GM13977 (cell line): ENCODE data around the gene C16orf96.

ENCODE experiments used
- DNase-seq: peaks from one replicate; pipeline ENCODE4 v3.0.0; 2012; ENCODE audit warnings: low spot score
- CTCF ChIP-seq: IDR thresholded peaks from 2 replicates; pipeline ENCODE4 v1.5.1; 2012; ENCODE audit warnings: mild to moderate bottlenecking, control low read depth; ENCODE audit not compliant: insufficient read depth; ENCODE audit errors: extremely low read depth, missing control alignments
- in situ Hi-C: fragments of 300-500 bp; cut with MboI; formaldehyde crosslinking; loops from one replicate; pipeline ENCODE4 v1.12.0; 2022; ENCODE audit warnings: low sequenced_read_pairs, low pct_unique_long_range_greater_than_20kb, mixed read lengths, inconsistent platforms; ENCODE audit not compliant: unreplicated experiment

The C16orf96 gene

GRCh38 chr16:4524571-4524970 is 31.6 kb upstream of the C16orf96 start:
- in situ Hi-C loops = no loop called here
- no peak for DNase-seq

GRCh38 chr16:4525069-4525468 is 31.1 kb upstream of the C16orf96 start:
- in situ Hi-C loops = no loop called here
- no peak for DNase-seq

More at GRCh38 chr16:4524571-4524970, 31.6 kb upstream of the C16orf96 start:
- TF ChIP-seq CTCF = no peak

GRCh38 chr16:4525634-4526277 is 30.4 kb upstream of the C16orf96 start:
- no peak for TF ChIP-seq CTCF
- in situ Hi-C loops = no loop called here
- DNase-seq = no peak

More at GRCh38 chr16:4525069-4525468, 31.1 kb upstream of the C16orf96 start:
- TF ChIP-seq CTCF = no peak

GRCh38 chr16:4529085-4530060 is 26.8 kb upstream of the C16orf96 start:
- in situ Hi-C loops = no loop called here
- no peak for DNase-seq

GRCh38 chr16:4531811-4532210 is 24.3 kb upstream of the C16orf96 start:
- in situ Hi-C loops = no loop called here
- no peak for DNase-seq
- no peak for TF ChIP-seq CTCF

More at GRCh38 chr16:4529085-4530060, 26.8 kb upstream of the C16orf96 start:
- TF ChIP-seq CTCF = no peak

GRCh38 chr16:4532238-4532637 is 23.9 kb upstream of the C16orf96 start:
- in situ Hi-C loops = no loop called here
- no peak for TF ChIP-seq CTCF
- no peak for DNase-seq
